Stimulated activated CD4-positive, alpha-beta T cell treated with anti-CD3 and anti-CD28 coated beads, Interleukin-1b, Interleukin-23, amount 100 ng/mL, for 48 hours (primary cell): ENCODE data around the gene CDHR2.
"Not testable (repeated sequence)": the region's sequence is repeated elsewhere in the genome, so short reads cannot be mapped to it uniquely, and the experiment has no call there.

ENCODE experiments used
- DNase-seq: peaks from one replicate; pipeline ENCODE4 v3.0.0-alpha.2; 2020

The CDHR2 gene

GRCh38 chr5:176575066-176575465, 25.9 kb downstream of the CDHR2 start:
- no peak for DNase-seq

- no peak for DNase-seq
Measured at GRCh38 chr5:176575488-176576422, 26.6 kb downstream of the CDHR2 start.

- no peak for DNase-seq
Measured at GRCh38 chr5:176577312-176578176, 28.4 kb downstream of the CDHR2 start.

GRCh38 chr5:176578391-176578808, 29.3 kb downstream of the CDHR2 start:
- DNase-seq, result peak; percentile 41

GRCh38 chr5:176579323-176579722, 30.2 kb downstream of the CDHR2 start:
- DNase-seq, result no peak

GRCh38 chr5:176581361-176581760, 32.2 kb downstream of the CDHR2 start:
- DNase-seq, result no peak

GRCh38 chr5:176583076-176583475, 33.9 kb downstream of the CDHR2 start:
- no peak for DNase-seq

GRCh38 chr5:176587398-176587797, 38.3 kb downstream of the CDHR2 start:
- DNase-seq, result no peak

- DNase-seq, result no peak
Measured at GRCh38 chr5:176588297-176588696, 39.2 kb downstream of the CDHR2 start.

- DNase-seq, result no peak
Measured at GRCh38 chr5:176589039-176589769, 40.1 kb downstream of the CDHR2 start.

GRCh38 chr5:176590035-176590717, 41.0 kb downstream of the CDHR2 start:
- DNase-seq, result no peak

GRCh38 chr5:176591667-176592066, 42.5 kb downstream of the CDHR2 start:
- not testable (repeated sequence) for DNase-seq

- DNase-seq, result no peak
Measured at GRCh38 chr5:176592573-176592972, 43.4 kb downstream of the CDHR2 start.

- DNase-seq, result no peak
Measured at GRCh38 chr5:176593273-176593869, 44.2 kb downstream of the CDHR2 start.

- no peak for DNase-seq
Measured at GRCh38 chr5:176594554-176594953, 45.4 kb downstream of the CDHR2 start.

GRCh38 chr5:176595386-176595943, 46.3 kb downstream of the CDHR2 start:
- DNase-seq, result no peak

GRCh38 chr5:176596069-176596644, 47.0 kb downstream of the CDHR2 start:
- no peak for DNase-seq

- peak; percentile 61 for DNase-seq
Measured at GRCh38 chr5:176596689-176597416, 47.7 kb downstream of the CDHR2 start.

GRCh38 chr5:176597417-176598389, 48.6 kb downstream of the CDHR2 start:
- no peak for DNase-seq
